ENCODE data around the gene PKNOX1.
"Not testable (repeated sequence)": the region's sequence is repeated elsewhere in the genome, so short reads cannot be mapped to it uniquely, and the experiment has no call there.

The PKNOX1 gene

GRCh38 chr21:42986125-42986783 lies 11.9 kb downstream of the PKNOX1 start:
- DNase-seq (ENCODE audit: low spot score) = no peak

GRCh38 chr21:42988236-42988965 lies 14.0 kb downstream of the PKNOX1 start:
- DNase-seq (ENCODE audit: low spot score) = peak; percentile 62

GRCh38 chr21:42989370-42989769 lies 15.0 kb downstream of the PKNOX1 start:
- DNase-seq (ENCODE audit: low spot score) = not testable (repeated sequence)

- no peak for DNase-seq (ENCODE audit: low spot score)
These were observed 15.7 kb downstream of the PKNOX1 start for GRCh38 chr21:42989816-42990650.

GRCh38 chr21:42991992-42992740 lies 17.8 kb downstream of the PKNOX1 start:
- peak; percentile 90 for DNase-seq (ENCODE audit: low spot score)

- no peak for DNase-seq (ENCODE audit: low spot score)
These were observed 18.8 kb downstream of the PKNOX1 start for GRCh38 chr21:42993051-42993712.

GRCh38 chr21:42997053-42997452 lies 22.7 kb downstream of the PKNOX1 start:
- peak; percentile 90 for DNase-seq (ENCODE audit: low spot score)

GRCh38 chr21:42997983-42998382 lies 23.6 kb downstream of the PKNOX1 start:
- DNase-seq (ENCODE audit: low spot score) = not testable (repeated sequence)

- not testable (repeated sequence) for DNase-seq (ENCODE audit: low spot score)
These were observed 24.8 kb downstream of the PKNOX1 start for GRCh38 chr21:42999152-42999551.

GRCh38 chr21:43000041-43000440 lies 25.7 kb downstream of the PKNOX1 start:
- DNase-seq (ENCODE audit: low spot score) = not testable (repeated sequence)

- no peak for DNase-seq (ENCODE audit: low spot score)
These were observed 27.0 kb downstream of the PKNOX1 start for GRCh38 chr21:43001316-43001715.

GRCh38 chr21:43004926-43005325 lies 30.6 kb downstream of the PKNOX1 start:
- no peak for DNase-seq (ENCODE audit: low spot score)

GRCh38 chr21:43005635-43006034 lies 31.3 kb downstream of the PKNOX1 start:
- DNase-seq (ENCODE audit: low spot score) = no peak

GRCh38 chr21:43006051-43006873 lies 31.9 kb downstream of the PKNOX1 start:
- not testable (repeated sequence) for DNase-seq (ENCODE audit: low spot score)

GRCh38 chr21:43006874-43007208 lies 32.5 kb downstream of the PKNOX1 start:
- DNase-seq (ENCODE audit: low spot score) = no peak

- no peak for DNase-seq (ENCODE audit: low spot score)
These were observed 38.2 kb downstream of the PKNOX1 start for GRCh38 chr21:43012596-43012995.

- DNase-seq (ENCODE audit: low spot score) = no peak
These were observed 41.7 kb downstream of the PKNOX1 start for GRCh38 chr21:43015906-43016540.

- DNase-seq (ENCODE audit: low spot score) = no peak
These were observed 42.4 kb downstream of the PKNOX1 start for GRCh38 chr21:43016728-43017127.

- no peak for DNase-seq (ENCODE audit: low spot score)
These were observed 44.2 kb downstream of the PKNOX1 start for GRCh38 chr21:43018519-43018918.

GRCh38 chr21:43020177-43020576 lies 45.8 kb downstream of the PKNOX1 start:
- no peak for DNase-seq (ENCODE audit: low spot score)

Data from GM03348 (cell line).